ENCODE results near the gene LSAMP. TPM values are rescaled to one million over a fixed set of nuclear protein-coding genes. Genes with fewer than 3 reads are reported as not detected.
A peak's percentile ranks its signal among the peaks of the same experiment; 100 is the strongest.

LSAMP gene
- total RNA-seq, 1 experiment from 2014 or later, result not detected

DNA sequence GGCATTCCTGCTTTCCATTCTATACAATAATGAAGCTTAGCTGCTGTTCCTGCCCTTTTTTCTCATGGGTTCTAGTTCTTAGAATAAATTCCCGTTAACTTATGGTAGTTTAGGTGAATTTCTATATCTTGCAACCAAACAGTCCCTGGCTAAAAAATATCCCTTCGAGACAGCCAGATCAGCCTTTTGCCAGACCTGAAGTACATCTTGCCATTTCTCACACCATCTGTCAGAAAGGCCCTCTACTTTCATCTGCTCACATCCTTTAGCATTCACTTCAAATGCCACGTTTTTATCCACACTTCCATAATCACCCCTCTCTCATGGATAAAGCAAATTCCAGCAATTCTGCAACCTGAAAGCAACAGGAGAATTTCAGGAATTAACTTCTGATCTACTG is 676.6 kb downstream of the LSAMP start:
- TF ChIP-seq, protein P1, sequence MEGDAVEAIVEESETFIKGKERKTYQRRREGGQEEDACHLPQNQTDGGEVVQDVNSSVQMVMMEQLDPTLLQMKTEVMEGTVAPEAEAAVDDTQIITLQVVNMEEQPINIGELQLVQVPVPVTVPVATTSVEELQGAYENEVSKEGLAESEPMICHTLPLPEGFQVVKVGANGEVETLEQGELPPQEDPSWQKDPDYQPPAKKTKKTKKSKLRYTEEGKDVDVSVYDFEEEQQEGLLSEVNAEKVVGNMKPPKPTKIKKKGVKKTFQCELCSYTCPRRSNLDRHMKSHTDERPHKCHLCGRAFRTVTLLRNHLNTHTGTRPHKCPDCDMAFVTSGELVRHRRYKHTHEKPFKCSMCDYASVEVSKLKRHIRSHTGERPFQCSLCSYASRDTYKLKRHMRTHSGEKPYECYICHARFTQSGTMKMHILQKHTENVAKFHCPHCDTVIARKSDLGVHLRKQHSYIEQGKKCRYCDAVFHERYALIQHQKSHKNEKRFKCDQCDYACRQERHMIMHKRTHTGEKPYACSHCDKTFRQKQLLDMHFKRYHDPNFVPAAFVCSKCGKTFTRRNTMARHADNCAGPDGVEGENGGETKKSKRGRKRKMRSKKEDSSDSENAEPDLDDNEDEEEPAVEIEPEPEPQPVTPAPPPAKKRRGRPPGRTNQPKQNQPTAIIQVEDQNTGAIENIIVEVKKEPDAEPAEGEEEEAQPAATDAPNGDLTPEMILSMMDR (IDR thresholded peaks at IDR 0.05; ENCODE audit: unreplicated experiment), result no peak
- CTCF ChIA-PET, result interaction anchor here (0.7 kb wide), 1 partner anchor 75 kb away, joined by 4 read pairs; no protein-coding TSS in a partner anchor

DNA sequence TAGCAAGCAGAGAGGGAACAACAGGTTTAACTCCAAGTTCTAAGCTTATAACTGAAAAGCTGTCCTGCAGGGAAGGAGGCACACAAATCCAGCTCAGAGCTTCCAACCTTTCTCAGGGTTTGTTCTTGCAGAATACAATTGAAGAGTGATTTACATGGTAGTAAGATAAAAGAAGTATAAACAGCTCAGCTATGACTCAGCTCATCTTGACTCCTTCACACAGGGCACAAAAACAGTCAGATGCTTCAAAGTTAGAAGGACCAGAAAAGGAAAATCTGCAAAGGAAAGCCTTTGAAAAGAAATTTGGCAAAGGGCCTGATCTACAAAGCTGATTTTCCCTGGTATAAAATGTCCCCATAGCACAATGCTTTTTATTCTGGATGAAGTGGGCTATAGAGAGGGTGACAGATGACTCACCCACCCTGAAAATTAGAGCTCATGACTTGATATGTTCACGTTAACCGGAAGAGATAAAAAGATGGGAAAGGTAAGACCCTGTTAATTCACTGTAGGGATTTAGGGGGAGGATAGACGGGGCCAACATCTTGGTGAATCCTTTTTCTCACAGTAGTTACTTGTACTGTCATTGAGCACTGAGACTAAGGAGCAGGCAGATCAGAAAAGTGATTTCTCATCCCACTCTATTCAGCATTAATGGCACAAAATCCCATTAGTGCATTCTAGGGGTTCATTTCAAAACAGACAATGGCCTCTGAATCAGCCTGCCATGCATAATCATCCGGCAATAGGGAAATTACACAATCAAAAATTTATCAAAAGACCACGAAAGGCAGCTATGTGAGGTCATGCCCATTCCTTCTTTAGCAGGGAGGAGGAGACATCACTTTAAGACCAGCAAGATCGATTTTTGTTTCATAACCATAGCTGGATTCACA is 678.5 kb downstream of the LSAMP start:
- intact Hi-C loops (cut with micrococcal nuclease), result no loop called here
- ChIA-PET POLR2A (interaction anchor here (0.6 to 1.3 kb wide), 3 partner anchors 17 to 696 kb away, joined by 3 to 4 read pairs (median 3); no protein-coding TSS in a partner anchor), CTCF (interaction anchor here (0.6 to 2.0 kb wide), 3 partner anchors 17 to 42 kb away, joined by 3 to 8 read pairs (median 4); no protein-coding TSS in a partner anchor)
- H3K4me3 Mint-ChIP-seq (ENCODE audit: unreplicated experiment), result no peak overlapping the region
- DNase-seq (ENCODE audit: unreplicated experiment), result peak; percentile 9
- no peaks in the 10 kb centered on the region for H3K36me3 Mint-ChIP-seq (ENCODE audit: insufficient read depth, unreplicated experiment)
- H3K4me1 Mint-ChIP-seq (ENCODE audit: insufficient read depth, unreplicated experiment), result peaks cover 9% of the 10 kb centered on the region
- no peak overlapping the region for H3K27ac Mint-ChIP-seq (ENCODE audit: low read depth, unreplicated experiment)
- no peaks in the 10 kb centered on the region for H3K27me3 Mint-ChIP-seq (ENCODE audit: insufficient read depth, unreplicated experiment)
- TF ChIP-seq, protein P1 (IDR thresholded peaks at IDR 0.05; ENCODE audit: unreplicated experiment), result no peak
- BruUV-seq (replicated peaks), result no TSS peak
- no peaks in the 10 kb centered on the region for H3K9me3 Mint-ChIP-seq (ENCODE audit: unreplicated experiment)

More for the DNA sequence above, 676.6 kb downstream of the LSAMP start:
- H3K9me3 Mint-ChIP-seq (ENCODE audit: unreplicated experiment), result no peaks in the 10 kb centered on the region
- no peak for DNase-seq (ENCODE audit: unreplicated experiment)
- no peak overlapping the region for H3K27ac Mint-ChIP-seq (ENCODE audit: low read depth, unreplicated experiment)
- H3K36me3 Mint-ChIP-seq (ENCODE audit: insufficient read depth, unreplicated experiment), result no peaks in the 10 kb centered on the region
- BruUV-seq (replicated peaks), result no TSS peak
- H3K4me3 Mint-ChIP-seq (ENCODE audit: unreplicated experiment), result no peak overlapping the region
- peaks cover 9% of the 10 kb centered on the region for H3K4me1 Mint-ChIP-seq (ENCODE audit: insufficient read depth, unreplicated experiment)
- H3K27me3 Mint-ChIP-seq (ENCODE audit: insufficient read depth, unreplicated experiment), result no peaks in the 10 kb centered on the region
- POLR2A ChIA-PET, result no interaction called here
- intact Hi-C loops (cut with micrococcal nuclease), result no loop called here

DNA sequence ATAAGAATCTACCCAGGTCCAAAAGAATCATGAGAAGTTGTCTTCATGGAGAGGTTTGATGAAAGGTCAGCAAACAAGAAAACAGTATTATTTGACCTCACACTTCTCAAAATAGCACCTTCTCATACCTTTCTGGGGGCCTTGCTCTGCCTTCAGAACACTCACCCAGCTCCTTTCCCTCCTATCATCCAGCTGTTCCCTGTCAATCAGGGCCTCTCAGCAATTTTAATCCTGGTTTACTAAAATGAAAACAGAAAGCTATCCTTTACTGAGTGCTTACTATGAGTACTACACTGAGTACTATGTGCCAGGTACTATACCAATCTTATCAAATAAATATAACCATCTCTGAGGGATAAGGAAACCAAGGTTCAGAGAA is 683.4 kb downstream of the LSAMP start:
- Mint-ChIP-seq H3K9me3 (ENCODE audit: unreplicated experiment) (no peaks in the 10 kb centered on the region), H3K36me3 (ENCODE audit: insufficient read depth, unreplicated experiment) (no peaks in the 10 kb centered on the region), H3K4me3 (ENCODE audit: unreplicated experiment) (no peak overlapping the region), H3K4me1 (ENCODE audit: insufficient read depth, unreplicated experiment) (peaks cover 7% of the 10 kb centered on the region), H3K27ac (ENCODE audit: low read depth, unreplicated experiment) (no peak overlapping the region), H3K27me3 (ENCODE audit: insufficient read depth, unreplicated experiment) (no peaks in the 10 kb centered on the region)
- POLR2A ChIA-PET, result interaction anchor here (0.7 to 1.3 kb wide), 2 partner anchors 21 to 28 kb away, joined by 3 to 4 read pairs; no protein-coding TSS in a partner anchor
- CTCF ChIA-PET, result no interaction called here
- BruUV-seq (replicated peaks), result no TSS peak
- intact Hi-C loops (cut with micrococcal nuclease), result no loop called here
- no peak for DNase-seq (ENCODE audit: unreplicated experiment)
- TF ChIP-seq, protein P1 (IDR thresholded peaks at IDR 0.05; ENCODE audit: unreplicated experiment), result no peak

DNA sequence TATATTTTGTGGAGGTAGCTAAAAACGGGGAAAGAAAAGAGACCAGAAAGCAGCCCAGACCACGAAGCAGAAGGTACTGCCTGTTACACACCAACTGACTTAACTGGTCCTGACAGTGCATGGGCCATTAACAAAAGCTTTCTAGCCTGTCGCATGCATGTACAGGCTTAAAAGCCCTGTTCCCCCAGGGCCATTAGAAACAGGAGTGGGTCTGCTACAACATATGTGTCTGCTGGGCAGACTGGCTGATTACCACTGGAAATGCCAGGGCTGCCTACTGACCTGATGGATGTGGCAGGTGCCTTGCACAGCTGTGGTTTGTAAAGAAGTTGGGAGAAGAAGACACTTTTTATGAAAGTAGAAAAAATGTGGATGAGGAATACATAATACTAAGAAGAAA is 684.6 kb downstream of the LSAMP start:
- no peak overlapping the region for H3K4me3 Mint-ChIP-seq (ENCODE audit: unreplicated experiment)
- H3K27me3 Mint-ChIP-seq (ENCODE audit: insufficient read depth, unreplicated experiment), result no peaks in the 10 kb centered on the region
- H3K9me3 Mint-ChIP-seq (ENCODE audit: unreplicated experiment), result no peaks in the 10 kb centered on the region
- ChIA-PET POLR2A (no interaction called here), CTCF (interaction anchor here (0.7 kb wide), 1 partner anchor 21 kb away, joined by 3 read pairs; no protein-coding TSS in a partner anchor)
- TF ChIP-seq, protein P1 (IDR thresholded peaks at IDR 0.05; ENCODE audit: unreplicated experiment), result no peak
- intact Hi-C loops (cut with micrococcal nuclease), result no loop called here
- DNase-seq (ENCODE audit: unreplicated experiment), result no peak
- no peak overlapping the region for H3K27ac Mint-ChIP-seq (ENCODE audit: low read depth, unreplicated experiment)
- H3K36me3 Mint-ChIP-seq (ENCODE audit: insufficient read depth, unreplicated experiment), result no peaks in the 10 kb centered on the region
- no peaks in the 10 kb centered on the region for H3K4me1 Mint-ChIP-seq (ENCODE audit: insufficient read depth, unreplicated experiment)
- BruUV-seq (replicated peaks), result no TSS peak

Measured in MCF 10A (cell line).